Esophagus muscularis mucosa (tissue), 4 donors: ENCODE measurements around the gene NKAIN2. TPM values are rescaled to one million over a fixed set of nuclear protein-coding genes. Genes with fewer than 3 reads are reported as not detected.

Experiments
- DNase-seq: peaks from one replicate; pipeline ENCODE4 v3.0.0-alpha.2; 2017; ENCODE audit errors: extremely low spot score
- H3K27ac ChIP-seq, 4 donors: fragments of 200-600 bp; sonication (generic); replicated peaks in 1 of 4; 1 replicate in 3 of 4; 2 replicates in 1 of 4; pipeline ENCODE4 v1.5.1; 2016 to 2019; ENCODE audit warnings: mild to moderate bottlenecking in 1 of 4
- H3K27me3 ChIP-seq, 4 donors: fragments of 200-600 bp; sonication (generic); one replicate each; pipeline versions ENCODE4 v1.5.1 to v1.6.0; 2016 to 2019
- H3K36me3 ChIP-seq, 4 donors: fragments of 200-600 bp; sonication (generic); one replicate each; pipeline ENCODE4 v1.5.1; 2016 to 2019
- H3K4me1 ChIP-seq, 4 donors: fragments of 200-600 bp; sonication (generic); one replicate each; pipeline ENCODE4 v1.5.1; 2016 to 2019
- H3K4me3 ChIP-seq, 4 donors: fragments of 200-600 bp; sonication (generic); 1 replicate in 2 of 4; 2 replicates in 2 of 4; pipeline ENCODE4 v1.5.1; 2016 to 2019; ENCODE audit warnings: mild to moderate bottlenecking in 4 of 4, moderate library complexity in 1 of 4
- H3K9me3 ChIP-seq, 4 donors: fragments of 200-600 bp; sonication (generic); 1 replicate in 3 of 4; 2 replicates in 1 of 4; pipeline ENCODE4 v1.5.1; 2016 to 2019
- CTCF ChIP-seq, 3 experiments: fragments of 200-600 bp in 2 of 3; fragments of 450-650 bp in 1 of 3; sonication (generic) in 2 of 3; IDR thresholded peaks; one replicate each; pipeline ENCODE4 v1.5.1; 2017 to 2019; ENCODE audit warnings: antibody characterized with exemption in 3 of 3, mild to moderate bottlenecking in 2 of 3, moderate library complexity in 1 of 3
- EP300 ChIP-seq: sonication (generic); formaldehyde crosslinking; IDR thresholded peaks from one replicate; pipeline ENCODE4 v1.6.1; 2017; ENCODE audit warnings: antibody characterized with exemption
- POLR2A ChIP-seq: fragments of 450-650 bp; IDR thresholded peaks from one replicate; pipeline ENCODE4 v1.6.1; 2017; ENCODE audit warnings: antibody characterized with exemption, moderate library complexity, mild to moderate bottlenecking, low read depth
- POLR2AphosphoS5 ChIP-seq, 2 donors: sonication (generic); formaldehyde crosslinking; IDR thresholded peaks; one replicate each; pipeline ENCODE4 v1.6.1; 2017; ENCODE audit warnings: antibody characterized with exemption in 2 of 2
- WGBS: methylation state at CpG from one replicate; pipeline ENCODE4 v1.1.5; 2018; 5-methylcytosine and 5-hydroxymethylcytosine counted together
- intact Hi-C: fragments of 100-400 bp; cut with DNase I; formaldehyde crosslinking; loops from one replicate; pipeline ENCODE4 v1.15.1; 2023
- total RNA-seq, 4 donors: library from RNA; depleted of rRNA; stranded (reverse); fragments of >200 nt; gene quantifications; one replicate each; pipeline versions ENCODE4 v1.1.0 to v1.2.1, GENCODE V29; 2016

NKAIN2 gene
- total RNA-seq, 4 donors from 2014 or later, result 0.11 to 0.66 (median 0.13) TPM; not detected in 1

- DNase-seq, result no peak
- TF ChIP-seq EP300 (no peak), POLR2AphosphoS5 (IDR thresholded peaks at IDR 0.05) (no peak), CTCF (IDR thresholded peaks at IDR 0.05) (no peak), POLR2A (no peak)
- no peaks in the 10 kb centered on the region for H3K4me1 ChIP-seq
- H3K4me3 ChIP-seq, result no peak overlapping the region
- intact Hi-C loops, result no loop called here
- peaks cover 0 to 1% (median 0%) of the 10 kb centered on the region in 4 donors for H3K27me3 ChIP-seq
- 76% methylated on average over 3 of the region's 3 CpGs for WGBS
- no peak overlapping the region for H3K27ac ChIP-seq
- no peaks in the 10 kb centered on the region for H3K9me3 ChIP-seq
- H3K36me3 ChIP-seq, result no peaks in the 10 kb centered on the region
These were observed 6.5 kb downstream of the NKAIN2 start for GRCh38 chr6:123810214-123810613.

GRCh38 chr6:123810948-123811347, 7.3 kb downstream of the NKAIN2 start:
- 88% methylated on average over 2 of the region's 2 CpGs for WGBS
- Histone ChIP-seq H3K27me3 (no peaks in the 10 kb centered on the region), H3K4me1 (no peaks in the 10 kb centered on the region), H3K4me3 (no peak overlapping the region), H3K9me3 (no peaks in the 10 kb centered on the region), H3K27ac (no peak overlapping the region), H3K36me3 (no peaks in the 10 kb centered on the region)
- intact Hi-C loops, result no loop called here
- DNase-seq, result no peak
- TF ChIP-seq CTCF (IDR thresholded peaks at IDR 0.05) (no peak), POLR2A (no peak), EP300 (no peak), POLR2AphosphoS5 (IDR thresholded peaks at IDR 0.05) (no peak)

GRCh38 chr6:123811378-123811777, 7.7 kb downstream of the NKAIN2 start:
- Histone ChIP-seq H3K4me3 (no peak overlapping the region), H3K9me3 (no peaks in the 10 kb centered on the region), H3K36me3 (no peaks in the 10 kb centered on the region), H3K4me1 (no peaks in the 10 kb centered on the region), H3K27ac (no peak overlapping the region), H3K27me3 (no peaks in the 10 kb centered on the region)
- DNase-seq, result no peak
- intact Hi-C loops, result no loop called here
- 57% methylated on average over 1 of the region's 1 CpG for WGBS
- TF ChIP-seq EP300, result no peak
- TF ChIP-seq CTCF (IDR thresholded peaks at IDR 0.05), result no peak
- no peak for TF ChIP-seq POLR2A
- no peak for TF ChIP-seq POLR2AphosphoS5 (IDR thresholded peaks at IDR 0.05)

GRCh38 chr6:123812621-123813020, 9.0 kb downstream of the NKAIN2 start:
- H3K27ac ChIP-seq, result no peak overlapping the region
- H3K4me3 ChIP-seq, result no peak overlapping the region
- no peaks in the 10 kb centered on the region for H3K4me1 ChIP-seq
- TF ChIP-seq POLR2A, result no peak
- TF ChIP-seq POLR2AphosphoS5 (IDR thresholded peaks at IDR 0.05), result no peak
- no peak for TF ChIP-seq EP300
- no peak for TF ChIP-seq CTCF (IDR thresholded peaks at IDR 0.05)
- intact Hi-C loops, result no loop called here
- WGBS, result 80% methylated on average over 2 of the region's 2 CpGs
- DNase-seq, result no peak
- no peaks in the 10 kb centered on the region for H3K36me3 ChIP-seq
- H3K27me3 ChIP-seq, result no peaks in the 10 kb centered on the region
- no peaks in the 10 kb centered on the region for H3K9me3 ChIP-seq

- 79% methylated on average over 2 of the region's 2 CpGs for WGBS
- intact Hi-C loops, result no loop called here
- DNase-seq, result no peak
- H3K27me3 ChIP-seq, result no peaks in the 10 kb centered on the region
- TF ChIP-seq POLR2AphosphoS5 (IDR thresholded peaks at IDR 0.05) (no peak), EP300 (no peak), POLR2A (no peak), CTCF (IDR thresholded peaks at IDR 0.05) (no peak)
- no peaks in the 10 kb centered on the region for H3K36me3 ChIP-seq
- H3K9me3 ChIP-seq, result no peaks in the 10 kb centered on the region
- H3K4me3 ChIP-seq, result no peak overlapping the region
- H3K4me1 ChIP-seq, result no peaks in the 10 kb centered on the region
- no peak overlapping the region for H3K27ac ChIP-seq
These were observed 17.4 kb downstream of the NKAIN2 start for GRCh38 chr6:123821112-123821511.
